ENCODE data around the gene FAM186B.
A peak's percentile ranks its signal among the peaks of the same experiment; 100 is the strongest.

The FAM186B gene

GRCh38 chr12:49549735-49550692 is 55.4 kb downstream of the FAM186B start:
- DNase-seq = no peak

- DNase-seq = peak; percentile 64
These were observed 56.4 kb downstream of the FAM186B start for GRCh38 chr12:49548822-49549648.

GRCh38 chr12:49548481-49548821 is 57.0 kb downstream of the FAM186B start:
- no peak for DNase-seq

- DNase-seq = no peak
These were observed 58.2 kb downstream of the FAM186B start for GRCh38 chr12:49547090-49547690.

GRCh38 chr12:49546481-49546880 is 59.0 kb downstream of the FAM186B start:
- DNase-seq = no peak

GRCh38 chr12:49545815-49546214 is 59.6 kb downstream of the FAM186B start:
- no peak for DNase-seq

- no peak for DNase-seq
These were observed 61.3 kb downstream of the FAM186B start for GRCh38 chr12:49543914-49544815.

- no peak for DNase-seq
These were observed 62.1 kb downstream of the FAM186B start for GRCh38 chr12:49543221-49543913.

- DNase-seq = no peak
These were observed 62.8 kb downstream of the FAM186B start for GRCh38 chr12:49542592-49543160.

GRCh38 chr12:49541911-49542505 is 63.4 kb downstream of the FAM186B start:
- no peak for DNase-seq

GRCh38 chr12:49541140-49541861 is 64.1 kb downstream of the FAM186B start:
- DNase-seq = no peak

- DNase-seq = no peak
These were observed 65.0 kb downstream of the FAM186B start for GRCh38 chr12:49540229-49541139.

- no peak for DNase-seq
These were observed 65.8 kb downstream of the FAM186B start for GRCh38 chr12:49539406-49540228.

- peak; percentile 86 for DNase-seq
These were observed 66.7 kb downstream of the FAM186B start, which contains the start of gene KCNH3 for GRCh38 chr12:49538510-49539403. KCNH3 (plus strand) TSS chr12:49539030; CDS start chr12:49539417, 387 bp downstream.

GRCh38 chr12:49537752-49538509 is 67.5 kb downstream of the FAM186B start:
- DNase-seq = no peak

Measured in right hindlimb (tissue), 1 donor.